GM19193 (cell line): Measurements from ENCODE around the gene APBB2.

Experiments
- POLR2A ChIP-seq: IDR thresholded peaks from 4 replicates; pipeline ENCODE4 v1.6.1; 2011; ENCODE audit not compliant: insufficient read depth, insufficient read length; ENCODE audit errors: extremely low read depth

Gene APBB2

DNA sequence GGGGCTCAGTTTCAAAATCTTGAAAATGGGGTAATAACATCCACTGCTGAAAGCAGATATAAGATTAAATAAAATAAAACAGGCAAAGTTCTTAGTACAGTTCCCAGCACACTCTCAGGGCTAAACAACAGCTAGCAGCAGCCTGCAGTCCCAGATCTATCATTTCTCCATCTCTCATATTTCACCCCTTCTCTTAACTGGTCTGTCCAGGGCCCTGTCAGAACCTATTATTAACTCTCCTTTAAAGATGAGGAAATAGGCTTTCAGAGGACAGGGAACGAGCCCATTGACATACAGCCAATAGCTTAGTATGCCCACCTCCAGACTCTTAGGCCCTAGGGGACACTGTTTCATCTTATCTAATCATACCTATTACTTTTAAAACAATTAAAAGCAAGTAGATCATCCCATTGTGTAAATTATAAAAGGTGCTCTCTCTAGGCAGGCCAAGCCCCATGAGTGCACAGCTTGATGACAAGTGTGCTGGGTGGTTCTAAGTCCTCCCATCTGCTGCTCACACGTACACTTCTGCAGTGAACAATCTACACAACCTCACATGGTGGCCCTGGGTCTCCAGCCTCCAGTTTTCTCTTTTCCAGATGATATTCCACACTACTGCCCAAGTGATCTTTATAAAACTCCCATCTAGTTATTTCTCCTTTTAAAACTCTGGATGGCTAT is 119.0 kb downstream of the APBB2 start:
- TF ChIP-seq POLR2A = no peak

DNA sequence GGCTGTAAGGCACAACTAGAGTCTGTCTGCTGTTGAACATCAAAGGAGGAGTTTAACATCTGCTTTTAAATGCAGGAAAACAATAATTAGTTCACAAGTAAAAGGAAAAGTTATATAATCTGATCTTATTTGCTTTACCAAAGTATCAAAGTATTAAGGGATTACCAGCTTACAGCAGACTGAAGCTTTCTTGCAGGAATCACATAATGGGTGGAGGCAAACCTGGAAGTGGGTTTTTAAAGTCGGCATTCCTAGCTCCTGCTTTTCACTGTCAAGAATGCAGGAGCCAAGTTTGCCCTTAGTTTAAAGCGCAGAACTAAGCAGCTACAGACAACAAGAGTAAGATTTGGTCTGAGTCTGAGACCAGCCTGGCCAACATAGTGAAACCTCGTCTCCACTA is 122.2 kb downstream of the APBB2 start:
- TF ChIP-seq POLR2A = no peak

DNA sequence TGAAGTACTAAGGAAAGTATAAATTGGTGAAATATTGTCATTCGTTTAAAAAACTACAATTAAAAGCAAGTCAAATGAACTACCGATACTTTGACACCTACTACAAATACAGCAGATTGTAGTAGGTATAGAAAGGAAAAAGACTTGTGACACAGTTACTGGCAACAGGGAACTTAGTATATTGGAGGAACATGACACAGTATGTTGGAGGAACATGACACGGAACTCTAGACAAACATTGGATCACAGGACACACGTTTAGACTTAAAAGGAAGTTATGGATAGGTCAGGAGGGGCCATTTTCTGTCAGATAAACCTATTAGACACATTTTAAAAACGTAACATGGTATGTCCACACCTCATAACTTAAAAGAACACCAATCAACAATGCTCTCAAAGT is 132.5 kb downstream of the APBB2 start:
- no peak for TF ChIP-seq POLR2A

DNA sequence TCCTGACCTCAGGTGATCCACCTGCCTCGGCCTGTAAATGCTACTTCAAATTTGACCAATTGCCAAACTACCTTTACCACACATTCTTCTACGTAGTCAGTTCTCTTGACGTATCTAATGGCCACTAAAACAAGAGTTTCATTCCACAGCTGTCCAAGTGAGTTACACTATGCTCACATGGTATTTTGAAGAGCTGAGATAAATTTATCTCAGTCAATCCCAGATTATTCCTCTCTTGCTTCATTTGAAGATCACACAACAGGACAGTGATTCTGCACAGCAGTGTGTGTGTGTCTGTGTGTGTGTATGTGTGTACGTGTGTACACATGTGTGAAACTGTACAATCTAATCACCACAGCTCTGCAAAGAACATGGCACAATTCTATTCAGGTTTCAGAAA is 133.4 kb downstream of the APBB2 start:
- no peak for TF ChIP-seq POLR2A

DNA sequence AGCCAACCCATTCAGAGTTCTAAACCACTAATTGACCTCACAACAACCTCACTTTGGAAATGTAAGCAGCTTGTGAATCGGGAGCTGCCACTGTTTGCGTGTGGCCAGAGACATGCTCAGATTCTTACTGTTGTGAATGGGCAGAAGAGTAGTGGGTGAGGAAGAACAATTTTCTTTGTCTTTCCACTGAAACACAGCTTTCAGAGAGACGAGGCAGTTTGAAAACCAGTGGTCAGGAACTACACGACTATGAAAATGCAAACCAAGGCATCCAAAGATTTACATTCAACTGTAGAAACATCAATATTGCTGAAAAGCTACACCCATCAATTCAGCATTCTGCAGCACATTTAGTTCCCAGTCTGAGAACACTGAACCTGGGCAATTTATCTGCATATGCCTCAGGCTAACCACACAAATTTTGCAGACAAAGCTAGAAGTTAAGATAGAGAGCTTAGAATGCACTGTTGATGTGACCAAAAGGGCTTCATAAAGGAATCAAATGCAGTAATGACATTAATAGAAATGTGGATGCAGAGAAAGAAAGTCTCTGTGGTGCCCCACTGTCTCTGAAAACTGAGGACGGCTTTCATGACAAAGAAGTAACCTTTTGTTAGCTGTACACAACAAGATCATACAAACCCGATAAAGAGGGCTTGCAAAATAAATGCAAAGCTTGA is 134.3 kb downstream of the APBB2 start:
- no peak for TF ChIP-seq POLR2A

DNA sequence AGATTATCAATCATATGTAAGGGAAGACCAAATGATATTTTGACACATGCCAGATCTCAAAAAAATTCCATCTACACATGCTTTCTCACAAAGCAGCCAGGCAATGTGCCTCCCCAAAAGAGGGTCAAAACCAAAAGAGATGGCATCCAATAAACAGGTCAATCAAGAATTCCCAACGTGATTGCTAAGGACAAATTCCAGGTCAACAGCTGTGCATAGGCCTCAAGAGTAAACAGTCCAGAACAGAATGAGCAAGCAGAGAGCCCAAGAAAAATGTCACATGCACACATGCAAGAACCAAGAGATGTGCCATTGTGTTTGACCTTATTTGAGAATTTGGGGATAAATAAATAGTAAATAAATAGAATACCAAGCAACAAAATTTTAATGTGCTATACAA is 136.7 kb downstream of the APBB2 start:
- TF ChIP-seq POLR2A = no peak

DNA sequence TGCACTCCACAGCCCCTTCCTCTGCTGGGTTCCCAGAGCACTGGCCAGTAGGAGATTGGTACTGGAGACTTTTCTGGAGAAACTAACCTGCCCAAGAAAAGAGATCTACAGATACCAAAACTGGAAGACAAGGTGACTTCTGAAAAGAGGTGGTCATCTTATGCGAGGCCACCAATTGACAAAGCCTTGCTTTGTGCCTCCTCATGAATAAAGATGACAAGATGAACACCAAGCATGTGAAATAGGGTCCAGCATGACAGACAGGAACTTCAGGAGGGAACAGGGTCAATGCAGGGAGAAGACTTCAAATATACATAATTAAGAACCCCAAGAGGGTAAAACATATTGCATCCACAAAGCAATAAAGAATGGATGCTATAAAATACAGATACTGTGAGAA is 137.9 kb downstream of the APBB2 start:
- TF ChIP-seq POLR2A = no peak

DNA sequence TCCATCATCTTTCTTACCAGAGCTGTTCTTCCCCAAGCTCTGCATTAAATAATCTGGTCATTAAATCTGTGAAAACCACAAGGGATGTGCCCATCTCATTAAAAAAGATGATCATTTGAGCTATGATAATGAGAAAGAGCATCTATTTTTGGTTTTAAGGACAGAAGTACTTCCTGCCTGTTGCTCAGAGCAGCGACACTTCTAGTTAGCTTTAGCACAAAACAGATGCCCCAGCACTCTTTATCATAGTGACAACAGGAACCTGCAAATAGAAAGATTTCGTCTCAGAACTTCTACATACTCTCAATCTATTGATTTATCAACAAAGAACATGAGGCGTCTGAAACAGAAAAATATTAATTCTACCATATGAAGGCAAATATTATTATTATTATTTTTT is 140.1 kb downstream of the APBB2 start:
- TF ChIP-seq POLR2A = no peak

DNA sequence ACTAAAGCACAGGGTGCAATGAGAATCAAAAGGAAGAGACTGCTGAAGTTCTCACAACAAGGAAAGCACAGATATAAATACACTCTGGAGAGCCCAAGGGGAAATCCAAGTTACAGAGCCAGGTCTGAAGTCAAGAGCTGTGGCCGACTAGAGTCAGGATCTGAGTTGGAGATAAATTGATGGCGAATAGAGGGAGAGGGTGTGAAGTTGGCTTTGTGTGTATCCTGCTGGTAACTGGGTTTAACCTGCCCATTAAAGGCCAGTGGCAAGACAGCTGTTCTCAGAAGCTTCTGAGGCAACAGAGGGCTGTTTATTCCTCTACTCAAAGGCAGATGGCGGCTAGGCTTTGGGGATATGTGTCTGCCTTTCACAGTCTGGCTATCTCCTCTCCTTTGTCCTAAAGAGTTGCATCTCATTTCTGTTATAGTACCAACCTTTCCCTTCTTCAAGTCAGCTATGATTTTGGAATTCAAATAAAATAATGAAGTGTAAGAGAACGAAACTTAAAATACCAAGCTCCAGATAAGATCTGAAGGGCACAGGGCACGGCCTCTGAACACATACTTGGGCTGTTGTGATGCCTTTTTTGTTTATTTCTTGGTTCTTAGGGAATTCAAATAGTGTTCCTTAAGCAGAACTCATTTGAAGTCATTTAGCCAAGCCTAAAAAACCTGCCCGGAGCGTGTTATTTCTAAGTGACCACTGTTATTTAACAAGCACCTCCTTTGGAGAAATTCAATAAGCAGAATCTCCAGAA is 142.1 kb downstream of the APBB2 start:
- TF ChIP-seq POLR2A = no peak

DNA sequence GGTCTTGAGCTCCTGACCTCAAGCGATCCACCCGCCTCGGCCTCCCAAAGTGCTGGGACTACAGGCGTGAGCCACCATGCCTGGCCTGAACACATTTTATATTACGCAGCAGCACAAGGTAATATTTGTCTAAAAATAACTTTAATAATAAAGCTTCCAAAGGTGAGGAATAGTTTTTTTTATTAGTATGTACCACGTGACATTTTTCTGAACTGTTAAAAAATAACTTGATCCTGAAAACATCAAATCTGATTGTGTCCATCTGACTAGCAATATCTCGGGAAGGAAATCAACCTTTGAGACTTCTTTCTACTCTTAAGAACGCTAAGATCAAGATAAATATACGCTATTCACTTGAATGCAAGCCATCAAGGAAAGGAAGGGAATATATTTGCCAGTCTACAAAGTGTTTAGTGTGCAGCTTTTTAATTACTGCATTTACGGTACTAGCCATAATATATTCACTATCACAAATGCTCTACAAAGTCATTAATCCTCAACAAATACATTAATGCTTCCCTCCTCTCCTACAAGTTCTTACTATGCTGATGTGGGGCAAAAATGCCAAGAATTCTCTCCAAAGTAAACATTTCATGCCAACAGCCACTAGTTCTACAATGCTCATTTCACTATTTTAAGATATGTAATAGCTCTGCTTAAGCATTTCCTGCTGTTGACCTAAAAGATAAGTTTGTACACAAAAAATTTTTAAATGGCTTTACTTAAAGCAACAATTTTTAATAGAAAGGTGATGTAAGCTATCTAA is 143.6 kb downstream of the APBB2 start:
- no peak for TF ChIP-seq POLR2A

DNA sequence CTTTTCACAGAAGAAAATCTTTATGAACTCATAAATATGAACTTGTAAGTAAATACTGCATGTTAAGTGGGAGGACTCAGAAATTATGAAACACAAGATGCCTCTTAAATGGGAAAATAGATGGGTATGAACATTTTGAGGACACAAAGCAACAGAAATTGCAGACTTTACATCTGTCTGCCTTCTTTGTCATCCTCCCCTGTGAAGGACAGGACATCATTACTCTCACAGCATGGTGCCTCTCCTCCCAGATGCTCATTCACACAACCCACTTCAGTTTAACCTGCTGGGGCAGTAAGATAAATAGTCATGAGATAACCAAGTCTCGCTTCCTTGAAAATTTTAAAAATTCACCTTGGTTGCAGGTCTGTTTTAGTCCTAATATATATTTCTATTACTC is 144.5 kb downstream of the APBB2 start:
- TF ChIP-seq POLR2A = no peak

DNA sequence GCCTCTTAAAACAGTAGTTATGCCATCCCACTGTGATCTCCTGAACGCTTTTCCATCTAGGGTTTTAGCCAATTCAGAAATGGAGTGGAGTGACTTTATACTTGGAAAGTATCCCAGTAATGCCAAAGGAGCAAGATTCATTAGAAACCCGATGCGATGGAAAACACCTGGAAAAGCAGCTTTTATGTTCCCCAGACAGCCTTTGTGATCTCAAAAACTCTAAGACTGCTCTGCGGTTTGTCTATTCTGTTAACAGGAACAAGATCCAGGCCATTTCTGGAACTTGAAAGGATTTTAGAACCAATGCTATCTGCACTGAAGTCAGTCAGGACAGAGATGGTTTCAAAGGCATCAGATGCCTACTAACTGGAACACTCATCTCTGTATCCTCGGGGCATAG is 145.1 kb downstream of the APBB2 start:
- TF ChIP-seq POLR2A = no peak

DNA sequence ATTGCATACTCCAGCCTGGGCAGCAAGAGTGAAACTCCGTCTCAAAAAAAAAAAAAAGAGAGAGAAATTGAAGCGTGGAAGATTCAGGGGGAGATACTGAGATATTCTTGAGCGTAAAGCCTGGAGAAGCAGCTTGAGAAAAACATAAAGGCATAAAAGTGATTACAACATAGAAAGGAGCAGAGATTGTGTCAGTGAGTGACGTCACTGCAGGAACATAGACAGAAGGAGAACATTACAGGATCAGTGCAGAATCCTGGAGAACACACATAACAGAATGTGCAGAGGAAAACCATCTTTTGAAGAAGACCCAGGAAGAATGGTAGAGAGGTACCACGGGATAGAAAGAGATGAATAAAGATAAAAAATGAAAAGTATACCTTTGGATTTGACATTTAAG is 147.0 kb downstream of the APBB2 start:
- no peak for TF ChIP-seq POLR2A

DNA sequence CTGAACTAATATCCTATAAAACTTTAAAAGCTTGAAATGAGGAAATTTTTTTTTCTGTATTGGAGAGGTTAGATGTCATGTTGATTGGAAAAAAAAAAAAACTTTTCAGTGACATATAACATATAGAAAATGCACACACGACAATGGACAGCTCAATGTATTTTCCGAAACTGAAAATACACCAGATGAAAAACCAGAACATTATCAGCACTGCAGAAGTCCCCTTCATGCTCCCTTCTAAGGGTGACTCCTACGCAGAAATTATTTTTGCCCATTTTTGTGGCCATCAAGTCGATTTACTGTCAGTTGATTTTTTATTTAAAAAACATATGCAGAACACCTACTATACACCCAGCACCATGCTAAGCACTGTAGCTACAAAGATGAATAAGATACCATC is 148.3 kb downstream of the APBB2 start:
- no peak for TF ChIP-seq POLR2A

DNA sequence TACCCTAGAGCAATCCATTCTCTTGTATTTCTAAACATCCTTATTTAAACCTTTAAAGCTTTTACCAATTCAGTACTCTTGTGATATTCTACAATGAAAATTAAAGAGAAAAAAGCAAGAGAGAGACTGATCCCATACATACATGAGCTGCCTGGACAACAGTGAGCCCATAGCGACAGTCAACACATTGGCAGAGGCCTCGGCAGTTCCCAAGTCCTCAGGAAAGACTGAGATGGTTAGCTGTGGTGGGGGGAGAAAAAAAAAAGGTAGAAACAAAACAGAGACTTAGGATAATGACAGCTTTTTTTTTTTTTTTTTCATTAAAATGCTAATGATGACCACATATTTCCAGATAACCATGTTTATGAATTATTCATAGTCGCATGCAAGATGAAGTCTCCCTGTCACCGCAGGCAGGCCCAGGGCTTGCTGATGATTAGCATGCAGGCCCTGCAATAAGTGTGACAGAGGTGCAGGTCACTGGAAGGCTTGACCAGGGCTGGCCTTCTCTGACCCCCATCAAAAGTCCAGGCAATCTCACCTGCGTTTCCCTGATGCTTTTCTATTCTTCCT is 148.8 kb downstream of the APBB2 start:
- TF ChIP-seq POLR2A = no peak
